Ovary (tissue), 9 donors: ENCODE measurements around the gene CTSO. TPM values are rescaled to one million over a fixed set of nuclear protein-coding genes. Genes with fewer than 3 reads are reported as not detected.

Experiments
- DNase-seq, 5 donors: peaks; one replicate each; pipeline ENCODE4 v3.0.0-alpha.2; 2019 to 2020
- H3K27ac ChIP-seq, 2 donors: fragments of 200-600 bp; one replicate each; pipeline versions ENCODE4 v1.5.1 to v1.8.0; 2019 to 2022
- H3K27me3 ChIP-seq: fragments of 200-600 bp; one replicate; pipeline ENCODE4 v1.8.0; 2022
- H3K36me3 ChIP-seq: fragments of 200-600 bp; sonication (generic); one replicate; pipeline ENCODE4 v1.5.1; 2019
- H3K4me1 ChIP-seq: one replicate; pipeline ENCODE4 v1.8.1; 2013; ENCODE audit warnings: mild to moderate bottlenecking, moderate library complexity; ENCODE audit not compliant: insufficient read depth
- H3K4me3 ChIP-seq: fragments of 200-600 bp; sonication (generic); one replicate; pipeline ENCODE4 v1.5.1; 2017
- H3K9me3 ChIP-seq, 2 donors: fragments of 200-600 bp in 1 of 2; sonication (generic) in 1 of 2; one replicate each; pipeline versions ENCODE4 v1.5.1 to v1.8.1; 2013 to 2019; ENCODE audit warnings: mild to moderate bottlenecking in 1 of 2, moderate library complexity in 1 of 2
- CTCF ChIP-seq, 3 donors: fragments of 450-650 bp in 2 of 3; fragments of 200-600 bp in 1 of 3; IDR thresholded peaks; one replicate each; pipeline versions ENCODE4 v1.5.1 to v1.8.0; 2016 to 2022; ENCODE audit warnings: antibody characterized with exemption in 3 of 3, mild to moderate bottlenecking in 1 of 3
- EP300 ChIP-seq: sonication (generic); formaldehyde crosslinking; IDR thresholded peaks from one replicate; pipeline ENCODE4 v1.6.1; 2017; ENCODE audit warnings: antibody characterized with exemption
- POLR2A ChIP-seq: fragments of 450-650 bp; IDR thresholded peaks from one replicate; pipeline ENCODE4 v1.6.1; 2017; ENCODE audit warnings: antibody characterized with exemption, mild to moderate bottlenecking, moderate library complexity
- WGBS, 3 donors: extraction: QIAGEN DNeasy Blood & Tissue Kit in 1 of 3; methylation state at CpG; one replicate each; pipeline versions ENCODE4 v1.1.5 to v1.1.7; 2013 to 2017; 5-methylcytosine and 5-hydroxymethylcytosine counted together
- intact Hi-C, 4 donors: fragments of 100-400 bp; cut with DNase I; formaldehyde crosslinking; loops; one replicate each; pipeline versions ENCODE4 v1.11.0 to v1.15.1; 2022 to 2023
- polyA plus RNA-seq, 2 donors: library from polyadenylated mRNA; stranded (reverse); fragments of 200-250 nt in 1 of 2; fragments of 350-450 nt in 1 of 2; fragmentation: Illumina TruSeq in 1 of 2; extraction: RNeasy Lipid Tissue Mini Kit (QIAGEN cat#74804) in 1 of 2; gene quantifications; one replicate each; pipeline ENCODE4 v1.2.3, GENCODE V29; 2013 to 2014
- total RNA-seq, 7 donors: library from RNA; depleted of rRNA in 2 of 7; stranded (reverse); fragments of >200 nt in 2 of 7; fragmentation: NEBNext Ultra II Directional in 3 of 7; extraction: Animal tissue kit (Norgen Biotek cat#: 25700) in 3 of 7; gene quantifications; one replicate each; pipeline versions ENCODE4 v1.1.0 to v1.2.4, GENCODE V29; 2016 to 2023
- donor health status: DM: no; HTN: no; CAD: no; lungs with moderate emphysema.
- donor health status: DM: no; HTN: no; CAD: no.
- donor health status: Bipolar disorder and iron deficiency.
- donor health status: DM: yes; HTN: yes; CAD: no.
- donor health status: DM: no; HTN: no; CAD: no.
- donor health status: DM: yes; HTN: yes; CAD: no.

Gene CTSO
- total and polyA plus RNA-seq, 9 donors: 12.0 to 58.3 (median 20.6) TPM

GRCh38 chr4:155961575-155961974 lies 7.9 kb upstream of the CTSO start:
- intact Hi-C loops: no loop called here
- TF ChIP-seq EP300 (no peak), POLR2A (no peak), CTCF (IDR thresholded peaks at IDR 0.05) (no peak)
- DNase-seq: no peak
- Histone ChIP-seq H3K4me1 (no peaks in the 10 kb centered on the region), H3K27ac (no peak overlapping the region), H3K4me3 (no peak overlapping the region), H3K9me3 (no peaks in the 10 kb centered on the region), H3K27me3 (no peaks in the 10 kb centered on the region), H3K36me3 (no peaks in the 10 kb centered on the region)
- WGBS, 3 donors: 83 to 91% (median 86%) methylated on average over 4 of the region's 4 CpGs

- Histone ChIP-seq H3K9me3 (no peaks in the 10 kb centered on the region), H3K27me3 (no peaks in the 10 kb centered on the region), H3K36me3 (no peaks in the 10 kb centered on the region), H3K27ac (no peak overlapping the region), H3K4me3 (no peak overlapping the region), H3K4me1 (no peaks in the 10 kb centered on the region)
- DNase-seq: no peak
- WGBS, 3 donors: 70 to 75% (median 71%) methylated on average over 5 of the region's 5 CpGs
- TF ChIP-seq CTCF (IDR thresholded peaks at IDR 0.05) (no peak), POLR2A (no peak)
- intact Hi-C loops: no loop called here
Measured at GRCh38 chr4:155960522-155960921, 6.9 kb upstream of the CTSO start.

- Histone ChIP-seq H3K27me3 (no peaks in the 10 kb centered on the region), H3K36me3 (no peaks in the 10 kb centered on the region), H3K4me3 (no peak overlapping the region), H3K27ac (no peak overlapping the region), H3K9me3 (no peaks in the 10 kb centered on the region), H3K4me1 (no peaks in the 10 kb centered on the region)
- no peak for DNase-seq
- no peak for TF ChIP-seq CTCF (IDR thresholded peaks at IDR 0.05)
- TF ChIP-seq POLR2A: no peak
- no peak for TF ChIP-seq EP300
- intact Hi-C loops: loop anchor here in 3 of 4 donors (10.0 kb wide), 1 partner anchor 145 kb away; no protein-coding TSS in a partner anchor
- WGBS, 3 donors: 26 to 60% (median 37%) methylated on average over 4 of the region's 4 CpGs
Measured at GRCh38 chr4:155959417-155959816, 5.8 kb upstream of the CTSO start.

GRCh38 chr4:155956461-155956860 lies 2.8 kb upstream of the CTSO start:
- Histone ChIP-seq H3K4me1 (no peaks in the 10 kb centered on the region), H3K27ac (no peak overlapping the region), H3K36me3 (no peaks in the 10 kb centered on the region), H3K9me3 (no peaks in the 10 kb centered on the region), H3K27me3 (no peaks in the 10 kb centered on the region), H3K4me3 (no peak overlapping the region)
- TF ChIP-seq CTCF (IDR thresholded peaks at IDR 0.05) (no peak), EP300 (no peak), POLR2A (no peak)
- DNase-seq: no peak
- 41 to 63% (median 59%) methylated on average over 2 of the region's 2 CpGs for WGBS, 3 donors
- intact Hi-C loops: loop anchor here in 3 of 4 donors (10.0 kb wide), 1 partner anchor 142 kb away; no protein-coding TSS in a partner anchor
